PC-3 (cell line): ENCODE measurements around the gene FN3K. TPM values are rescaled to one million over a fixed set of nuclear protein-coding genes. Genes with fewer than 3 reads are reported as not detected.
A peak's percentile ranks its signal among the peaks of the same experiment; 100 is the strongest.

Experiments used
- ATAC-seq: fragments of 200-7000 bp; cut with Tn5 transposase; 2 replicates; pipeline ENCODE4 v1.9.1; 2020; ENCODE audit warnings: mild to moderate bottlenecking, moderate library complexity
- BruUV-seq: library from RNA; stranded (reverse); fragments of 400-500 nt; replicated peaks from 2 replicates; lab custom pipeline; 2021; lab: Mats Ljungman, UMichigan
- CTCF ChIA-PET: fragments of 300-600 bp; sonication (Branson Sonifier 250); formaldehyde crosslinking; loops from one replicate; lab custom pipeline; 2022; ENCODE audit warnings: antibody characterized with exemption; lab: Charles Lee
- POLR2A ChIA-PET: fragments of 300-600 bp; sonication (Branson Sonifier 250); formaldehyde crosslinking; loops from one replicate; lab custom pipeline; 2022; ENCODE audit warnings: antibody characterized with exemption; ENCODE audit not compliant: unreplicated experiment; lab: Charles Lee
- DNase-seq: peaks from one replicate; pipeline ENCODE4 v3.0.0-alpha.2; 2015
- H2AFZ ChIP-seq: fragments of 300-600 bp; sonication (generic); 2 replicates; pipeline ENCODE4 v1.6.0; 2016; ENCODE audit warnings: antibody characterized with exemption, low read length
- H3F3A ChIP-seq: fragments of 300-600 bp; sonication (generic); one replicate; pipeline ENCODE4 v1.6.0; 2017; ENCODE audit warnings: antibody characterized with exemption, low read length, control low read depth, mild to moderate bottlenecking; ENCODE audit not compliant: unreplicated experiment
- H3K27ac ChIP-seq: fragments of 300-600 bp; sonication (generic); 2 replicates; pipeline ENCODE4 v1.5.1; 2016; ENCODE audit warnings: mild to moderate bottlenecking, low read length
- H3K27me3 ChIP-seq: fragments of 300-600 bp; sonication (generic); 2 replicates; pipeline ENCODE4 v1.6.1; 2016; ENCODE audit warnings: low read length, mixed read lengths
- H3K36me3 ChIP-seq: fragments of 300-600 bp; sonication (generic); 2 replicates; pipeline ENCODE4 v1.6.1; 2016; ENCODE audit warnings: low read depth, mixed run types, low read length, mixed read lengths
- H3K4me1 ChIP-seq: fragments of 300-600 bp; sonication (generic); 2 replicates; pipeline ENCODE4 v1.5.1; 2016; ENCODE audit warnings: low read length; ENCODE audit not compliant: insufficient read depth
- H3K4me2 ChIP-seq: fragments of 300-600 bp; sonication (generic); 2 replicates; pipeline ENCODE4 v1.6.0; 2016; ENCODE audit warnings: low read length
- H3K4me3 ChIP-seq: fragments of 300-600 bp; sonication (generic); 2 replicates; pipeline ENCODE4 v1.5.1; 2016; ENCODE audit warnings: mild to moderate bottlenecking, low read length, mixed read lengths
- H3K79me2 ChIP-seq: fragments of 300-600 bp; sonication (generic); 2 replicates; pipeline ENCODE4 v1.6.1; 2017; ENCODE audit warnings: low read length, mixed read lengths
- H3K9ac ChIP-seq: fragments of 300-600 bp; sonication (generic); 2 replicates; pipeline ENCODE4 v1.6.0; 2016; ENCODE audit warnings: mild to moderate bottlenecking, low read length
- H3K9me2 ChIP-seq: fragments of 300-600 bp; sonication (generic); replicated peaks from 2 replicates; pipeline ENCODE4 v1.6.1; 2016; ENCODE audit warnings: mixed run types, low read length, mixed read lengths
- H3K9me3 ChIP-seq: fragments of 300-600 bp; sonication (generic); 2 replicates; pipeline ENCODE4 v1.6.1; 2016; ENCODE audit warnings: low read length, mixed read lengths
- H4K20me1 ChIP-seq: fragments of 300-600 bp; sonication (generic); 2 replicates; pipeline ENCODE4 v1.6.1; 2016; ENCODE audit warnings: low read length, mixed read lengths
- EZH2 ChIP-seq: fragments of 300-600 bp; sonication (generic); IDR thresholded peaks from one replicate; pipeline ENCODE4 v1.6.1; 2017; ENCODE audit warnings: antibody characterized with exemption, mild to moderate bottlenecking, low read length; ENCODE audit not compliant: unreplicated experiment
- EZH2phosphoT487 ChIP-seq: fragments of 300-600 bp; sonication (generic); IDR thresholded peaks from 2 replicates; pipeline ENCODE4 v1.6.1; 2018; ENCODE audit warnings: mild to moderate bottlenecking, antibody characterized with exemption, low read length, borderline replicate concordance
- intact Hi-C: fragments of 100-400 bp; cut with micrococcal nuclease; formaldehyde crosslinking; loops from 2 replicates; pipeline ENCODE4 v1.9.0; 2023
- total RNA-seq: library from RNA; depleted of rRNA; stranded (reverse); fragments of >200 nt; gene quantifications from 2 replicates; pipeline ENCODE4 v1.2.3, GENCODE V29; 2014
- TF ChIP-seq, protein P1 (sequence below): fragments of 300-600 bp; sonication (generic); conservative IDR thresholded peaks from 2 replicates; pipeline ENCODE4 v1.5.1; 2017; ENCODE audit warnings: antibody characterized with exemption, low read depth, mild to moderate bottlenecking, low read length

Gene FN3K
- total RNA-seq, 1 experiment from 2014 or later: 8.4 TPM

DNA sequence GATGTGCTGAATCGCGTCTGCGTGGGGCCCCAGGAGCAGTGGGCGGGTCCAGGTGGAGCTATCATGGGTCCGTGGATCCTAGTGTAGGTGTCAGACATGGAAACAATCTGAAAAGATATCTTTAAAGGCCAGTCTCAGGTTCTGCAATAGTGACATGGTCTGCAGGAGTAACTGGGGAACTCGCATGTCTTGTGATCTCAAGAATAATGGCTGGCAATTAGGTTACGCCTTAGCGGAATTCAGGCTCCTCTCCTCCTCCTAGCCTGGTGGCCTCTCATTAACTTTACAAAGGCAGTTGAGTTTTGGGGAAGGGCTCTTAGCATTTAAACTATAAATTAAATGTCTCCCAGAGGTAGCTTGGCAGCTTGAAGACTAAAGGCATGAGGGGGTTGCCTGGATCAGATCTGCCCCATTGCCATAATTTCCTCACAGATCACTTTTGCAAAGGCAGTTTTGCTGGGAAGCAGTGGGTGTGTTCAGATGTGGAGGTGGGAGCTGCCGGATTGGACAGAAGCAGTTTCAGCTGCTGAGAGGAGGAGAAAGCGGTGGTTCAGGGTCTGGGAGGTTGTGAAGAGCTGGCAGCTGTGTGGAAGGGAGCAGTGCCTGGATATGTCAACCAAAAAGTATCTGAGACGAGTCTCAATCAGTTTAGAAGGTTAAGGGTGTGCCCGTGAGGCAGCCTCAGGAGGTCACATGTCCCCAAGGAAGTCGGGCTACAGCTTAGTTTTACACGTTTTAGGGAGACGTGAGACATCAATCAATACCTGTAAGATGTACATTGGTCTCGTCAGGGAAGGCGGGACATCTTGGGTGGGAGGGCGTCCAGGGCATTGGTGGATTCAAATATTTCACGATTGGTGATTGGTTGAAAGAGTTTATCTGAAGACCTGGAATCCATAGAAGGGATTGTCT, 19.1 kb downstream of the FN3K start:
- DNase-seq (no peak), ATAC-seq (no peak)
- H4K20me1 ChIP-seq: peaks cover 11% of the 10 kb centered on the region; the same call in 1 of the 2 replicates
- TSS peak; percentile 16 for BruUV-seq
- peaks cover 4% of the 10 kb centered on the region; the same call in 1 of the 2 replicates for H3K4me1 ChIP-seq
- H3K79me2 ChIP-seq: peaks cover 36% of the 10 kb centered on the region
- H3K27me3 ChIP-seq: no peaks in the 10 kb centered on the region
- intact Hi-C loops: no loop called here
- no peak overlapping the region for H3K9ac ChIP-seq
- no peaks in the 10 kb centered on the region for H3K9me2 ChIP-seq
- POLR2A ChIA-PET: no interaction called here
- H3K36me3 ChIP-seq: peaks cover 2% of the 10 kb centered on the region; the same call in 1 of the 2 replicates
- no peak overlapping the region for H3K4me2 ChIP-seq
- no peaks in the 10 kb centered on the region for H3K9me3 ChIP-seq
- no peaks in the 10 kb centered on the region for H3F3A ChIP-seq
- H2AFZ ChIP-seq: no peak overlapping the region
- CTCF ChIA-PET: no interaction called here
- TF ChIP-seq EZH2: no peak
- no peak for TF ChIP-seq EZH2phosphoT487
- TF ChIP-seq, protein P1, sequence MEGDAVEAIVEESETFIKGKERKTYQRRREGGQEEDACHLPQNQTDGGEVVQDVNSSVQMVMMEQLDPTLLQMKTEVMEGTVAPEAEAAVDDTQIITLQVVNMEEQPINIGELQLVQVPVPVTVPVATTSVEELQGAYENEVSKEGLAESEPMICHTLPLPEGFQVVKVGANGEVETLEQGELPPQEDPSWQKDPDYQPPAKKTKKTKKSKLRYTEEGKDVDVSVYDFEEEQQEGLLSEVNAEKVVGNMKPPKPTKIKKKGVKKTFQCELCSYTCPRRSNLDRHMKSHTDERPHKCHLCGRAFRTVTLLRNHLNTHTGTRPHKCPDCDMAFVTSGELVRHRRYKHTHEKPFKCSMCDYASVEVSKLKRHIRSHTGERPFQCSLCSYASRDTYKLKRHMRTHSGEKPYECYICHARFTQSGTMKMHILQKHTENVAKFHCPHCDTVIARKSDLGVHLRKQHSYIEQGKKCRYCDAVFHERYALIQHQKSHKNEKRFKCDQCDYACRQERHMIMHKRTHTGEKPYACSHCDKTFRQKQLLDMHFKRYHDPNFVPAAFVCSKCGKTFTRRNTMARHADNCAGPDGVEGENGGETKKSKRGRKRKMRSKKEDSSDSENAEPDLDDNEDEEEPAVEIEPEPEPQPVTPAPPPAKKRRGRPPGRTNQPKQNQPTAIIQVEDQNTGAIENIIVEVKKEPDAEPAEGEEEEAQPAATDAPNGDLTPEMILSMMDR: no peak
- no peak overlapping the region for H3K27ac ChIP-seq
- H3K4me3 ChIP-seq: no peak overlapping the region

DNA sequence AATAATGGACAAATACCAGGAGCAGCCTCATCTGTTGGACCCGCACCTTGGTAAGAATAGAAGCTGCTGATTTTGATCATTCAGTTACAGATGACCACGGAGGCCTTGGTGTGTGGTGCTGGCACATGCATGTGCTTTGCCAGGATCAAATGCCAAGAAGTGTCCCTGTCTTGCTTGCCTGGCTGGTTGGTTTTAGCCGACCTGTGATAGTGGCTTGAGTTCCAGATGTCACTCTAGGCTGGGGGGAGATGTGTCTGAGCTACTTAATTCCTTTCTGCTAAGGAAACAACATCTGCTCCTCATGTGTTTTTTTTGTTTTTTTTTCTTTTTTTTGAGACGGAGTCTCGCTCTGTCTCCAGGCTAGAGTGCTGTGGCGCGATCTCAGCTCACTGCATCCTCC, 20.8 kb downstream of the FN3K start:
- TF ChIP-seq EZH2phosphoT487 (no peak), EZH2 (no peak)
- TF ChIP-seq, protein P1: no peak
- Histone ChIP-seq H3K4me1 (peaks cover 4% of the 10 kb centered on the region; the same call in 1 of the 2 replicates), H3F3A (no peaks in the 10 kb centered on the region), H3K4me2 (no peak overlapping the region), H2AFZ (no peak overlapping the region), H3K9me2 (no peaks in the 10 kb centered on the region), H3K27ac (no peak overlapping the region), H3K9me3 (no peaks in the 10 kb centered on the region), H3K79me2 (peaks cover 36% of the 10 kb centered on the region), H3K4me3 (no peak overlapping the region), H3K9ac (no peak overlapping the region), H3K36me3 (peaks cover 2% of the 10 kb centered on the region; the same call in 1 of the 2 replicates), H3K27me3 (no peaks in the 10 kb centered on the region), H4K20me1 (peaks cover 11% of the 10 kb centered on the region; the same call in 1 of the 2 replicates)
- intact Hi-C loops: no loop called here
- ATAC-seq (no peak), DNase-seq (no peak)
- CTCF ChIA-PET: no interaction called here
- BruUV-seq: no TSS peak
- POLR2A ChIA-PET: no interaction called here

DNA sequence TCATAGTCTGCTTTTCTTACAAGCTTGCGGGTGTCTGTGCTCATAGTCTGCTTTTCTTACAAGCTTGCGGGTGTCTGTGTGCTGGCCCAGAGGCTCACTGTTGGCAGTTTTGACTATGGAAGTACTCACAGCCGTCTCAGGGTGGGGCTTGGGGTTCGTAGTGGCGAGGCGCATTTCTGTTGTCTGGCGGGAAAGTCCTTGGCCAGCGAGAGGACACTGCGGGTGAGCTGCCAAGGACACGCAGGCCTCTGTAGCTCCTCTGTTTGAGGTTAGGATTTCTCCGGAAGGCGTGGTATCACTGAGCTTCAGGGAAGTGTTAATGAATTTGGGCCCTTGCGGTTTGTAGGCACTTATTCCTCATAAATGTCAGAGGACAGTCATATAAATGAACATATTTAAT, 30.0 kb downstream of the FN3K start:
- H2AFZ ChIP-seq: no peak overlapping the region
- peaks cover 33% of the 10 kb centered on the region for H3K36me3 ChIP-seq
- ATAC-seq: no peak
- H3F3A ChIP-seq: no peaks in the 10 kb centered on the region
- intact Hi-C loops: no loop called here
- 0 out of 2 replicates have a peak, but pooled peaks cover 8% of the 10 kb centered on the region for H3K79me2 ChIP-seq
- ChIA-PET CTCF (no interaction called here), POLR2A (no interaction called here)
- no peak overlapping the region for H3K27ac ChIP-seq
- no peak overlapping the region for H3K9ac ChIP-seq
- H3K4me1 ChIP-seq: no peaks in the 10 kb centered on the region
- no peaks in the 10 kb centered on the region for H3K9me2 ChIP-seq
- H3K4me3 ChIP-seq: no peak overlapping the region
- DNase-seq: no peak
- TF ChIP-seq EZH2phosphoT487 (no peak), EZH2 (no peak)
- TF ChIP-seq, protein P1: no peak
- H4K20me1 ChIP-seq: no peaks in the 10 kb centered on the region
- no TSS peak for BruUV-seq
- H3K4me2 ChIP-seq: no peak overlapping the region
- no peaks in the 10 kb centered on the region for H3K27me3 ChIP-seq
- no peaks in the 10 kb centered on the region for H3K9me3 ChIP-seq
